NCI-H748 (cell line): Measurements from ENCODE around the gene PLD5.
A peak's percentile ranks its signal among the peaks of the same experiment; 100 is the strongest.
"Not testable (repeated sequence)": the region's sequence is repeated elsewhere in the genome, so short reads cannot be mapped to it uniquely, and the experiment has no call there.

Source experiments
- DNase-seq: peaks from one replicate; lab custom pipeline; 2025; ENCODE audit not compliant: unreplicated experiment; lab: John Stamatoyannopoulos, UW

PLD5 gene

DNA sequence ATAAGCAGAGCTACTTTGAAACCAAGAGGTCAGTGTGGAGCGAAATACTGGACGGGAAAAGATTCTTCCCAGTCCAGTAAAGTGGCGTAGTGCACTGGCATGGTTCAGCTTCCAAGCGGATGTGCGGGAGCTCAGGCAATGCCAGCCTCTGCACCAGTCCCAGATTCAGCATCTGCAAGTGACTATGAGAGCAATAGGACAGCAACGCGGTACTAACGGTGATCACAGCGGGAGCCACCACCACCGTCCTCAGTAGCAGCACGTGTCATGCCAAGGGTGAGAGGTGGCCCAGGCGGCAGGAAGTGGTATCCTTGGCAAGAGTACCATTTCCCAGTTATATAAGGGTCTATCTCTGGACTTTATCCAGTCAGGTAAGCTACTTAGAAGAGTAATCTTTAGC, 17.8 kb downstream of the PLD5 start:
- DNase-seq: no peak

DNA sequence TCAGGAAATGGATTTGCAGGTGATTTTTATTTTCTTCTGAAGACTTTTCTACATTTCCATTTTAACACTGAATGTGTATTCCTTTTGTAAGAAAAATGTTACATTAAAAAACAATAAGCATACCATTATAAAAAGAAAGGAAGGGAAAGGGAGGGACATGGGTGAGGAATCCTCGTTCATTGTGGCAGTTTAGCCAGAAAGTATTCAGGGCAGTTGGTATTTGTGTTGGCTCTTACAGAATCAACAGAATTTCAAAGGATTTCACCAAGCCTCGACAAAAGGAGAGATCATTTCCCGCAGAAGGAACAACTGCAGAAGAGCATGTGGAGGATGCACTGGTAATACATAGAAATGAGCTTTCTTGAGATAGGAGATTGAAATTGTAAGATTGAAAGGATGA, 35.0 kb downstream of the PLD5 start:
- DNase-seq: no peak

DNA sequence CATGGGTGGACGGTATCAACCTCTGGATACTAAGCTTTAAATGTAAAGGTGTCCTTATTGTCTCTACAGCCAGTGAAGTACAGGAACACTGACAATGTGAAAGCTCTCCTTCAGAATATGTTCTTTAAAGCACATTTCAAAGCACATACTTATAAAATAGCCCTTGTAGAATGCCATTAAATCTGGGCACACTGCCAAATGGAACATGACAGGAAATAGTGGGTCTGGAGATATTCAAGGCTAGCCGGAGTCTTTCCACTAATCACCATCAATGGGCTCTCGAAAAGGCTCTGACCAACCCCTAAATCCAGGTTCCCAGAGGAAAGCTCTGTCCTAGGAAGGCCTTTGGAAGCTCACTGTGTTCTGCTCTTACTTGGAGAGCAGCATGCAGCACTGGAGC, 46.6 kb downstream of the PLD5 start:
- DNase-seq: peak; percentile 86

GRCh38 chr1:242470774-242471173, 53.7 kb downstream of the PLD5 start:
- DNase-seq: no peak

DNA sequence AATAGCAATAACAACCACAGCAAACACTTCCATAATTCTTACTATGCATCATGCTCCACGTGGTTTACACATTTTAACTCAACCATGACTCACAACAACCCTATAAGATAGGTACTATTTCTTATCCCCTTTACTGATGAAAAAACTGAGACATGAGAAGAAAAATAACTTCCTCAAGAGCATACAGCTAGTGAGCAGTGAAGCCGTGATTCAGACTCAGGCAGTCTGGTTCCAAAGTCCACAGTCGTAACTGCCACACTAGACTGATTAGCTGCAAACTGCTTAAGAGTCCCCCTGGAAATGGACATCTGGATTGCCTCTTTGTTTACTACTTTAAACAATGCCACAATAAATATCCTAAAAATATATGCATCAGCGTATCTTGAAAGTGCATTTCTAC, 55.7 kb downstream of the PLD5 start:
- no peak for DNase-seq

GRCh38 chr1:242467556-242468145, 56.8 kb downstream of the PLD5 start:
- peak; percentile 75 for DNase-seq

GRCh38 chr1:242462867-242463266, 61.6 kb downstream of the PLD5 start:
- no peak for DNase-seq

DNA sequence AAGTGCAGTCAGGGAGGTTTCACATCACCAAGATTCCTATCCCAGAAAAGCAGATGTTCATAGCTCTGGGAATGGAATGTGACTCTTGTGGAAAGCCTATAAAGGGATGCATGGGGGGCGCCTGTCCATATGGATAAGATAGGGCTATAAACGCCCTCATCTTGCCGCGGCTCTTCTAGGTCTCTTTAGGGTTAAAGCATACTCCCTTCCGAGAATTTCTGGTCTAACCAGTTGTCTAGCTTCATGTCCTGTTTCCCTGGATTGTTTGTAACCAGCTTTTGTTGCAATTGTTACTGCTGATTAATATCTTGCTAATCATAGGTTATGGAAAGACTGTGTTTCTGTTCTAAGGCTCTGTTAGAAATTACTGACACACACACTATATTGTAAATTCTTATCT, 64.8 kb downstream of the PLD5 start:
- DNase-seq: not testable (repeated sequence)

GRCh38 chr1:242456726-242457269, 67.7 kb downstream of the PLD5 start:
- no peak for DNase-seq

DNA sequence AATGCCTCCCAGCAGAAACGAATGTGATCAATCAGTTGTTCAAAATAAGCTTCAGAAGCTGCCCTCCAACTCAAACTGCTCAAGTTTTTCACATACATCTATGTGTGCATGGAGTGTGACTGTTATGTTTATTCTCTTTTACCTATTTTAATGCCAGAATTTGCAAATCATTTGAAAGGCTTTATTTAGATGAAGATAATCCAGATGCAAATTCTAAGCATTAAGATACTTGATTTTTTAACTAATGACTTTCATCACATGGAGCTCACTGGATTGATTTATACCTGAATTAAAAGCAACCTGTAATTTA, 69.5 kb downstream of the PLD5 start:
- DNase-seq: no peak

DNA sequence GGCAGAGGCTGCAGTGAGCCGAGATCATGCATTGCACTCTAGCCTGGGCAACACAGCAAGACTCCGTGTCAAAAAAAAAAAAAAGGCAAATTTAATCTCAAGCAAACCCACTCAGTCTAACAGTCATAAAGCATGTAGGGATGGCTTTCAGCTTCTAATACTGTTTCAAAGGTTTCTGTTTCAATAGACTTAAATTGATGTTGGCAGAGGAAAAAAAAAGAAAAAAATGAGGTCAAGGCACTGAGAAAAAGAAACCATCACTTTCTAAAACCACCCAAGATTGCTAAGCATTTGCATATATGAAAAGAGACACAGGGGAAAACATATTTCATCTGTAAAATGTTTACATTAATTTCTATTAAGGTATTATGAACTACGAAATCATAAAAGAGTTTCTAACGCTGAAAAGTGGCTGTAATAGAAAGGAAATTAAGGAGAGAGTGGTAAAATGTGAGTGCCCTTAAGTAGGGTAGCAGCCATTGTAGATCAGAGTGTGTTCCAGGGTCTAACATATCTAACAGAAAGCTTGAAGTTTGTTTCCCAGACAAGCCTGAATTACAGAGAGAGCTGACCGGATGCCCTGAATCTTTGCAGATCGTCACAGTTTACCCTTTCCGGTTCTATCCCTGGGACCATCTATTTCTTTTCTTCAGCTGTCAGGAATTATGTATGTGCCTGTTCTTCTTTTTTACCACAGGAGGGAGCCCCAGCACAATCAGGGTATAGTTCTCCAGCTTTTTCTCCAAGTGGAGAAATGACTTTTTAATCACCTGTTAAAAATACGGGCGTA, 70.0 kb downstream of the PLD5 start:
- DNase-seq: peak; percentile 70

DNA sequence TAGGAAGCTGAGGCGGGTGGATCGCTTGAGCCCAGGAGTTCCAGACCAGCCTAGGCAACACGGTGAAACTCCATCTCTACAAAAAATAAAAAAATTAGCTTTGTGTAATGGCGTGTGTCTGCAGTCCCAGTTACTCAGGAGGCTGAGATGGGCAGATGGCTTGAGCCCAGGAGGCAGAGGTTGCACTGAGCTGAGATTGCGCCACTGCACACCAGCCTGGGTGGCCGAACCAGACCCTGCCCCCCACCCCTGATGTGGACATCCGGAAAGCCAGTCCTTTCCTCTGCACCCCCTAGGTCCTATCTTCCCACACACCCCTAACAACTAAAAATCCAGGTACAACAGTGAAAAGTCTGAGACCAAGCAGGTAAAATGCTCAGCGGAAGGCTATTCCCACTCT, 71.9 kb downstream of the PLD5 start:
- DNase-seq: no peak

- DNase-seq: peak; percentile 80
Measured at GRCh38 chr1:242449661-242450060, 74.8 kb downstream of the PLD5 start.

DNA sequence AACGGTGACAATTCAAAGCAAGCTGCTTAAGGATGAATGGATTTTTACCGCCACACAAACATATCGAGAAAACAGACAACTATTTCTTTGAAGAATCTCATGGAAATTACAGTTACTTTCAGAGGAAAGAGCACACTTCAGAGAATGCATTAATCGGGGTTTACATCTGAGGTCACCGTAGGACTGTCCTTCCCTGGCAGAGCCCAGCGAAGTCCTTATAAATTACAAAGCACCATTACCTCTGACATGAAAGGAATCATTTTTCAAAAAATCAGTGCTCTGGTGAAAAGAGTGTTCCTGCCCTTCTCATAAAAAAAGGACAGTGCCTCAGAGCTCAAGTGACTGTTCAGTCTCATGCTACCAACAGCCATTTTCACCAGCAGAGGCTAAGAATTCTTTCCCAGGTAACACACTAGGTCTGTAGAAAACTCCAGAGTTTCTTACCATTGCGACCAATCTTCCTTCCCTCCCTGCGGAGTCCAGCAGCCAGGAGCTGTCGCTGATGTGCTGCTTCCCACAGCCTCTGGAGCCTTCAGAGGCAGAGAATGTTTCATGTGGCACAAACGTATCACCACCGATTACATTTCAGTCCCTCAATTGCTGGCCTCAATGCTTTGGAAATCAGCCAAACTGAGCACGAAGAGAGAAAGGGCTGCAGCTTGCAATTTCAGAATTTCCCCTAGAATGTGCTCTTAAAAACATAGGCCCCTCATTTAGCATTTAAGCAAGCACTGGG, 75.4 kb downstream of the PLD5 start:
- peak; percentile 76 for DNase-seq

DNA sequence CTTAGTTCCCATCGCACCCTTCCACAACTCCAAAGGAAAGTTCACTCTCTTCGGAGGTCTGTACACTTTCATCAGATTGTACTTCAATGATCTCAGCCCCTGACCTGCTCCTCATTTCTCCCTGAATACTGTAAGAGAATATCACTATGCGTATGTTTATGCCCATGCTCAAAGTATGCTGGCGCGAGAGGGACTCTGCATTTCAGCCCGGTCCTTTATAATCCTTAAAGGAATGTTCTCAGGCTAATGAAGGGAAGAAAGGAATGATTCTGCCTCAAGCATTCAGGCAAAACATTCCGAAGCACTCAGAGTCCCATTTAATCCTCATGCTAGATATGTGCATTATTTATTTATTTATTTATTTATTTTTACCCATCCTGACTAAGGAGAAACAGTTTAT, 76.8 kb downstream of the PLD5 start:
- no peak for DNase-seq

DNA sequence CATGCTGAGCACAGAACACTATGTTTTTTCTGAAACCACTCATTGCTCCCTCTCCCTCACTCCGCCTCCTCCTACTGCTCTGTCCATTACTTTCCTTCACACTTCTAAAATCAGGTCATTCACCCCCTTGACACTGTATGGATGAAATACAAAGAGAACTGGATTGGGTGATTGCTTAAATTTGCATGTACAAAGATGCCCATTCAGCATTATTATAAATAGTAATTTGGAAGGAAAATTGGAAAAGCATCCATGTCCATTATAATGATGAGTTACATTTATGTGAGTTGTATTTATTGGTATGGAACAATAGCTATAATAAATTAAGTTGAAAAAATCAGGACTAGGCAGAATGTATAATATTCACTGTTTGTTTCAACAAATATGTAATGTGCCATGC, 83.7 kb downstream of the PLD5 start:
- no peak for DNase-seq

DNA sequence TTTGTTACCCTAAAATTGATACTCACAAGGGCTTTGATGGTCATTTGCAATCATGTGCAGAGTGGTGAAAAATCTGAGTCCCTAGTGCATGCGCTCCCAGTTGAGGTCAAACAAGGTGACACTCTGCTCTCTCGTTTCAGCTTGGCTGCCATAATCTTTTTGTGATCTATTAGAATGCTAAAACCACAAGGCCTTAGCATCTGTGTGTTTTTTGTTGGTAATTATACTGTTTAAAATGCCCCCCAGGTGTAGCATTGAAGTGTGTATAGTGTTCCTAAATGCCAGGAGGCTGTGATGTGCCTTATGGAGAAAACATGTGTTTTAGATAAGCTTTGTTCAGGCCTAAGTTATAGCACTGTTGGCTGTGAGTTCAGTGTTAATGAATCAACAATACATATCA, 89.3 kb downstream of the PLD5 start:
- DNase-seq: no peak

DNA sequence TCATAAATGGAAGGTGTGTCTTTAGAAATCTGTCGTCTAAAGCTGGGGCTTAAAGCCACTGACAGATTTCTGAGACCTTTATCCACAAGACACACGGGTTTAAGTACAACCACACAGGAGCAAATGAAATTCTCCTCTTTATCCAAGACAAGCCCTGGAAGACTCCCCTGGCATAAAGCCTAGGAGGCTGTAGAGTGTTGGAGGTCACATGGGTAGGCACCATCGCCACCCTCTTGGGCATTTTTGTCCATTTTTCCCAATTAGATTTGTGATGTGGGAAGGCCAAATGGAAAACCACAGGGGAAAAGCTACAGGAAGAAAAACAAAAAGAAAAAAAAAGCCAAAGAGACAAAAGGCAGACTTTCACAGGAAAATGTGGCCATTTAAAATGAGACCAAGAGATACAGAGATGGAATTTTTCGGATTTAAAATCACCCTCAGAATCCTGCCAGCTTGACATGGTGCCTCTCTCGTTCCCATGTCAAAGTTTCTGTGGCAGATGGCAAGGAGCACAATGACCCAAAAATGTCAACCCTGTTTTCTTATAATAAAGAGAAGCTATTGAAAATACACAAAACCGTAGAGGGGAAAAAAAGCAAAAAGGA, 91.9 kb downstream of the PLD5 start:
- DNase-seq: no peak

- peak; percentile 16 for DNase-seq
Measured at GRCh38 chr1:242431786-242432185, 92.7 kb downstream of the PLD5 start.

DNA sequence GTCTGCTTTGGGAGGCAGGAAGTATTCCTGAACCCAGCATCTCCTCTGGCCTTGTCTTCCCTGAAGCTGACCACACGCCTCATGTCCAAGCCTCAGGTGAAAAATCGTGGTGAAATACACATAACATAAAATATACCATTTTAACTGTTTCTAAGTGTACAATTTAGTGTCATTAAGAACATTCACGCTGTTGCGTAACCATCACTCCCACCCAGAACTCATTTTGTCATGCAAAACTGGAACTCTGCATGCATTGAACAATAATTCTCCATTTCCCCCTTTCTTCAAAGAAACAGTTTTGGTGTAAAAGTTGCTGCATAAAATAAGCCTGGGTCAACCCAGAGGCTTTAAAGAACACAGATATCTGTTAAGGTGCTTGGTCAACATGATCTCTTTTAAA, 93.5 kb downstream of the PLD5 start:
- DNase-seq: no peak

DNA sequence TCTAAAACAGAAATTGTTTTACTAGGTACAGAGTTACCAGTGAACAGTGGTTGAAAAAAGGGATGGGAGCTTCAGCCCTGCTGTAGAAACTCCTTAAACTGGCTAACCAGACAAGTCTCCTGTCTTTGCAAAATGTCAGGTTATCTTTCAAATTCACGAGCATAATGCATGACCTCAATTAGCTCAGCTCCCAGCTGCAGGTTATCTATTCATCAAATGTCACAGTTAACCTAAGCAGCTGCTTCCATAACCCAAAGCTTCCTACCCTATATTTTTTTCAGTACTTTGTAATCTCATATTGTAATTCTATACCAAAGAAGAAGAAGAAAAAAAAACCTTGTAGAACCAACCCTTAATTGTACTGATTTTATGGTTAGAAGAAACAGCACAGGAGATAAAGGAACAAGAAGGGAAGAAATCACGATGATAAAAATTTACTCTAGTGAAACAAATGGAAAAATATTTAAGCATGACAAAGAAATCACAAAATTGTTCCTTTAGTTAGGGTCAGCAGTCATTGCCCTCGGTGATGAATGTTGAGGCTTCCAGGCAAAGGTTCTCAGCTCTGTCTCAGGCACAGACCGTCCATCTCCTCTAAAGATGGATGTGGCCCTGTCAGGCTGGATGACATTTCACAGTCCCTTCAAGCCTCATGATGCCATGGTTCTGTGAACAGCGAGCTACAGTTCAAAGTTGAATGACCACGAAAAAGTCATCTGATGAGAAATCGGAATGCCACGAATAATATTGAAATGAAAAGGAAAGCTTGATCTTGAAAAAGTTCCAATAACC, 95.9 kb downstream of the PLD5 start:
- peak; percentile 72 for DNase-seq
